Activated CD4-positive, alpha-beta T cell treated with anti-CD3 and anti-CD28 coated beads, Interleukin-2, amount 10 ng/mL, durations not matched to agents 24 days and 14 days (primary cell): ENCODE measurements around the gene TPD52L2. TPM values are rescaled to one million over a fixed set of nuclear protein-coding genes. Genes with fewer than 3 reads are reported as not detected.

Source experiments
- DNase-seq: peaks from one replicate; pipeline ENCODE4 v3.0.0; 2022
- H3K27ac Mint-ChIP-seq: one replicate; pipeline ENCODE4 v1.8.0; 2022; ENCODE audit warnings: mild to moderate bottlenecking, mixed read lengths
- H3K27me3 Mint-ChIP-seq: one replicate; pipeline ENCODE4 v1.8.0; 2022; ENCODE audit warnings: mixed read lengths
- H3K36me3 Mint-ChIP-seq: one replicate; pipeline ENCODE4 v1.8.0; 2022; ENCODE audit warnings: low read depth, mild to moderate bottlenecking, mixed read lengths
- H3K4me1 Mint-ChIP-seq: one replicate; pipeline ENCODE4 v1.8.0; 2021; ENCODE audit warnings: mixed read lengths
- H3K4me3 Mint-ChIP-seq: one replicate; pipeline ENCODE4 v1.8.0; 2022; ENCODE audit warnings: mild to moderate bottlenecking, moderate library complexity, mixed read lengths
- H3K9me3 Mint-ChIP-seq: one replicate; pipeline ENCODE4 v1.8.0; 2021; ENCODE audit warnings: mixed read lengths
- intact Hi-C: fragments of 100-400 bp; cut with micrococcal nuclease; formaldehyde crosslinking; loops from one replicate; pipeline ENCODE4 v1.15.1; 2023
- total RNA-seq: library from RNA; stranded (reverse); gene quantifications from 2 replicates; pipeline ENCODE4 v1.2.3, GENCODE V29; 2022

The TPD52L2 gene
- total RNA-seq, 1 donor from 2014 or later, result 78.8 TPM

DNA sequence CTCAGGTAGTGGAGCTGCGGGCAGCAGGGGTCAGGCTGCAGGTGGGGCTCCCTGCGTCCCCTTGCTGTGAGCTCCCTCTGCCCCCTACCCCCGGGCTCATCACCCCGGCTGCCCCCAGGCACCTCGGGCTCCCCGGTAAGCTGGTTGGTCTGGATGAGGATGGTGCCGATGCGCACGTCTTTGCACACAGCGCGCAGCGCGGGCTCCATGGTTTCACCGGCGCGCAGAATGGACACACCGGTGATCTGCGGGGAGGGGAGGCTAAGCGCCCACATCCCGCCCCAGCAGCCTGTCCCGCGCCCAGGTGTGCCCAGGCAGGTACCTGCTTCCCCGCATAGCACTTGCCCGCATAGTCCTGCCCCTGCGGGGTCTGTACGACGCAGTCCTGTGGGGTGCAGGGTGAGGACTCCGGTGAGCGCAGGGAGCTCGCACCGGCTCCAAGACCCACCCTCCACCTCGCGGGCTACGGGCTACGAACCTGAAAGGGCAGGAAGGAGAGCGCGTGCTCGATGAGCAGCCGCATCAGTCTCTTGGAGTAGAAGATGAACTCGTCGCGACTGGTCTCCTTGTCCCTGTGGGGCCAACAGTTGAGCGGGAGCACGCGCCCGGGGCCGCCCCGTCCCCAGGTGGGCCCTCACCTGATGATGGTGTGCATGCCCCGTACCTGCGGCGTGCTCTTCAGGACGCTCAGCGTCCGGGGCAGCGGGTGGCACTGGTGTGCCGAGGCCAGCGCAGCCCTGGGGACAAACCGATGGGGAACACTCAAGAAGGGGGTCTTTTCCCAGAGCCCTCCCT, 75.6 kb downstream of the TPD52L2 start:
- H3K9me3 Mint-ChIP-seq, result no peaks in the 10 kb centered on the region
- intact Hi-C loops, result loop anchor here (1.0 kb wide), 1 partner anchor 75 kb away; the partner anchor contains the start of gene TPD52L2
- H3K27me3 Mint-ChIP-seq, result no peaks in the 10 kb centered on the region
- H3K36me3 Mint-ChIP-seq, result peaks cover 28% of the 10 kb centered on the region
- peaks cover 8% of the 10 kb centered on the region for H3K4me1 Mint-ChIP-seq
- no peak for DNase-seq
- peak overlapping the region; percentile 43 for H3K4me3 Mint-ChIP-seq
- H3K27ac Mint-ChIP-seq, result peak overlapping the region; percentile 67

Other genes with a start within 250 kb of the TPD52L2 start
- gene GMEB2, start 238.2 kb upstream of the TPD52L2 start, total RNA-seq, result 13.9 and 14.1 TPM in 2 replicates
- gene STMN3, start 211.8 kb upstream of the TPD52L2 start, total RNA-seq, result 9.7 and 10.7 TPM in 2 replicates
- gene RTEL1, start 207.0 kb upstream of the TPD52L2 start, total RNA-seq, result 60.7 and 64.7 TPM in 2 replicates
- gene TNFRSF6B, start 168.6 kb upstream of the TPD52L2 start, total RNA-seq, result not detected in 2 replicates
- 63.4 and 70.4 TPM in 2 replicates for gene ARFRP1, start 157.3 kb upstream of the TPD52L2 start, total RNA-seq
- 37.3 and 38.1 TPM in 2 replicates for gene ZGPAT, start 157.2 kb upstream of the TPD52L2 start, total RNA-seq
- gene LIME1, start 128.6 kb upstream of the TPD52L2 start, total RNA-seq, result 10.1 and 12.2 TPM in 2 replicates
- gene SLC2A4RG, start 125.5 kb upstream of the TPD52L2 start, total RNA-seq, result 41.0 and 43.6 TPM in 2 replicates
- 0.84 and 1.0 TPM in 2 replicates for gene ZBTB46, start 34.0 kb upstream of the TPD52L2 start, total RNA-seq
- 0.19 TPM in 1 of 2 replicates, not detected in the other for gene ABHD16B, start 3.8 kb upstream of the TPD52L2 start, total RNA-seq
- gene DNAJC5, start 29.9 kb downstream of the TPD52L2 start, total RNA-seq, result 42.3 and 43.1 TPM in 2 replicates
- 48.1 and 49.5 TPM in 2 replicates for gene UCKL1, start 91.1 kb downstream of the TPD52L2 start, total RNA-seq
- 26.0 and 26.9 TPM in 2 replicates for gene ZNF512B, start 104.7 kb downstream of the TPD52L2 start, total RNA-seq
- 34.4 and 37.5 TPM in 2 replicates for gene SAMD10, start 114.4 kb downstream of the TPD52L2 start, total RNA-seq
- gene PRPF6, start 115.9 kb downstream of the TPD52L2 start, total RNA-seq, result 79.5 and 81.3 TPM in 2 replicates
- gene C20orf204, start 170.9 kb downstream of the TPD52L2 start, total RNA-seq, result 5.5 and 6.8 TPM in 2 replicates
- gene SOX18, start 184.4 kb downstream of the TPD52L2 start, total RNA-seq, result 0.84 and 0.92 TPM in 2 replicates
- gene TCEA2, start 197.9 kb downstream of the TPD52L2 start, total RNA-seq, result 35.4 and 36.8 TPM in 2 replicates
- gene RGS19, start 214.2 kb downstream of the TPD52L2 start, total RNA-seq, result 50.0 TPM in 2 replicates
- 0.23 and 0.28 TPM in 2 replicates for gene OPRL1, start 214.8 kb downstream of the TPD52L2 start, total RNA-seq
- 0.23 TPM in 1 of 2 replicates, not detected in the other for gene LKAAEAR1, start 219.1 kb downstream of the TPD52L2 start, total RNA-seq
- gene NPBWR2, start 242.3 kb downstream of the TPD52L2 start, total RNA-seq, result not detected in 2 replicates